Measurements from ENCODE around the gene TCHH.

TCHH gene

DNA sequence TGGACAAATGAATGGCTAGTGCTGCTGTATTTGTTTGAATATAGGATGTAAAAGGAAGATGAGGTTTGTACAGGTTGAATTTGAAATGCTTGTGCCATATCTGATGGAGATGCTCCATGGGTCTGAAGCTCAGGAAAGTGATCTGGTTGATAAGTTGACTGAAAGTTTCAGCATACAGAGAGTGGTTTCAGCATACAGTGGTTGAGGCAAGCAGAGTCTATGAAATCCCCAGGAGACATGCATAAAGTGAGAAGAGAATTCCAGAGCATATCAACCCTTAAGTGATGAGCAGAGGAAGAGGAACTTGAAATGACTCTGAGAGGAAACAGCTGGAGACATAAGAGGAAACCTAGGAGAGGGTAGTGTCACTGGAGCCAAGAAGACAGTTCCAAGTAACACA is 48.1 kb downstream of the TCHH start:
- DNase-seq (ENCODE audit: low spot score) = no peak

DNA sequence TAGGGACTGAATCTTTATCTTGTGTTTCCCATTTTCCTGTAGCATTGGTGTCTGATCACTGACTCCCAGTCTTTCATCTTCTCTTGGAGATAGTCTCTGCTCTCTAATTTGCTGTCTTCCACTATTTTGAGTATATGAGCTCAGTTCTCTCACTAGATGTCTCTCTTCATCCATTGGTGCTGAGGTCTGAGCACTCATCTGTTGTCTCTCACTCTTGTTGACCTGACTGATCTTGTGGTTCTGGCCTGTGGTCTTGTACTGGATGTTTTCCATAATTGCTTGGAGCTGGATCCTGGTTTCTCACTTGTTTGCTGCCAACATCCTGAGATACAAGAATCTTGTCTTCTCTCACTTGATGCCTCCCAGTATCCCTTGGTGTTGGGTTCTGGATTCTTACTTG is 53.3 kb downstream of the TCHH start:
- no peak for DNase-seq (ENCODE audit: low spot score)

Measured in GM03348 (cell line).